H9 (cell line): ENCODE data around the gene APBB3. TPM values are rescaled to one million over a fixed set of nuclear protein-coding genes. Genes with fewer than 3 reads are reported as not detected.

Source experiments
- DNase-seq: peaks from one replicate; pipeline ENCODE4 v3.0.0-alpha.2; 2017
- H2AFZ ChIP-seq: one replicate; pipeline ENCODE4 v1.6.1; 2013; ENCODE audit warnings: mild to moderate bottlenecking, low read length, control low read depth, moderate library complexity
- H2AK5ac ChIP-seq: 2 replicates; pipeline ENCODE4 v1.6.1; 2013; ENCODE audit warnings: low read length, control low read depth, mixed read lengths; ENCODE audit not compliant: insufficient read length
- H2BK120ac ChIP-seq: one replicate; pipeline ENCODE4 v1.6.1; 2013; ENCODE audit warnings: low read depth, mild to moderate bottlenecking, low read length, control low read depth, inconsistent platforms; ENCODE audit not compliant: poor library complexity, severe bottlenecking
- H2BK12ac ChIP-seq: 2 replicates; pipeline ENCODE4 v1.6.1; 2013; ENCODE audit warnings: low read length, control low read depth, mixed read lengths, low read depth; ENCODE audit not compliant: insufficient read length
- H2BK15ac ChIP-seq: 2 replicates; pipeline ENCODE4 v1.6.1; 2013; ENCODE audit warnings: low read depth, low read length, control low read depth
- H2BK20ac ChIP-seq: one replicate; pipeline ENCODE4 v1.6.1; 2013; ENCODE audit warnings: low read depth, mild to moderate bottlenecking, low read length, control low read depth, inconsistent platforms; ENCODE audit not compliant: poor library complexity, severe bottlenecking
- H2BK5ac ChIP-seq: 2 replicates; pipeline ENCODE4 v1.6.1; 2013; ENCODE audit warnings: low read length, control low read depth, mixed read lengths; ENCODE audit not compliant: insufficient read length
- H3K14ac ChIP-seq: 2 replicates; pipeline ENCODE4 v1.6.1; 2013; ENCODE audit warnings: low read length, control low read depth; ENCODE audit not compliant: insufficient read depth
- H3K18ac ChIP-seq: 2 replicates; pipeline ENCODE4 v1.6.1; 2013; ENCODE audit warnings: low read depth, mild to moderate bottlenecking, mixed read lengths, low read length, control low read depth; ENCODE audit not compliant: insufficient read length
- H3K23ac ChIP-seq: 2 replicates; pipeline ENCODE4 v1.6.1; 2013; ENCODE audit warnings: low read length, control low read depth, mixed read lengths, low read depth; ENCODE audit not compliant: insufficient read length
- H3K23me2 ChIP-seq: 2 replicates; pipeline ENCODE4 v1.6.1; 2013; ENCODE audit warnings: low read depth, mild to moderate bottlenecking, mixed read lengths, low read length, control low read depth; ENCODE audit not compliant: insufficient read length, poor library complexity, severe bottlenecking
- H3K27ac ChIP-seq: 2 replicates; pipeline ENCODE4 v1.5.1; 2013; ENCODE audit warnings: low read length, control low read depth, mixed read lengths, low read depth; ENCODE audit not compliant: insufficient read length
- H3K27me3 ChIP-seq: 2 replicates; pipeline ENCODE4 v1.6.1; 2013; ENCODE audit warnings: low read length, control low read depth, inconsistent platforms; ENCODE audit not compliant: insufficient read depth
- H3K4ac ChIP-seq: 2 replicates; pipeline ENCODE4 v1.6.1; 2013; ENCODE audit warnings: low read depth, mild to moderate bottlenecking, control low read depth, inconsistent platforms, low read length, moderate library complexity
- H3K4me1 ChIP-seq: 2 replicates; pipeline ENCODE4 v1.6.1; 2013; ENCODE audit warnings: low read length, control low read depth, inconsistent platforms; ENCODE audit not compliant: insufficient read depth
- H3K4me2 ChIP-seq: 2 replicates; pipeline ENCODE4 v1.6.1; 2013; ENCODE audit warnings: low read length, control low read depth, mixed read lengths; ENCODE audit not compliant: insufficient read length, insufficient read depth
- H3K56ac ChIP-seq: 2 replicates; pipeline ENCODE4 v1.6.1; 2013; ENCODE audit warnings: low read depth, mild to moderate bottlenecking, mixed read lengths, low read length, control low read depth; ENCODE audit not compliant: insufficient read length
- H3K79me1 ChIP-seq: 2 replicates; pipeline ENCODE4 v1.6.1; 2013; ENCODE audit warnings: low read depth, mild to moderate bottlenecking, moderate library complexity, low read length, control low read depth, inconsistent platforms; ENCODE audit not compliant: insufficient read depth, poor library complexity, severe bottlenecking
- H3K79me2 ChIP-seq: 2 replicates; pipeline ENCODE4 v1.6.1; 2013; ENCODE audit warnings: low read length, control low read depth, inconsistent platforms; ENCODE audit not compliant: insufficient read depth
- H3K9ac ChIP-seq: 2 replicates; pipeline ENCODE4 v1.6.1; 2013; ENCODE audit warnings: low read length, control low read depth, mixed read lengths; ENCODE audit not compliant: insufficient read length; ENCODE audit errors: extremely low read depth
- H3K9me3 ChIP-seq: one replicate; pipeline ENCODE4 v1.6.1; 2013; ENCODE audit warnings: low read depth, low read length, inconsistent platforms; ENCODE audit not compliant: control insufficient read depth
- H3T11ph ChIP-seq: one replicate; pipeline ENCODE4 v1.6.1; 2013; ENCODE audit warnings: mild to moderate bottlenecking, low read length, control low read depth, inconsistent platforms
- H4K20me1 ChIP-seq: one replicate; pipeline ENCODE4 v1.6.1; 2013; ENCODE audit not compliant: control insufficient read depth, insufficient read length, insufficient read depth
- H4K5ac ChIP-seq: 2 replicates; pipeline ENCODE4 v1.6.1; 2013; ENCODE audit warnings: low read depth, mild to moderate bottlenecking, mixed read lengths, low read length, control low read depth; ENCODE audit not compliant: insufficient read length
- H4K8ac ChIP-seq: replicated peaks from 2 replicates; pipeline ENCODE4 v1.6.1; 2013; ENCODE audit warnings: low read length, control low read depth, mixed read lengths, low read depth; ENCODE audit not compliant: insufficient read length
- H4K91ac ChIP-seq: 2 replicates; pipeline ENCODE4 v1.6.1; 2013; ENCODE audit warnings: low read depth, mild to moderate bottlenecking, moderate library complexity, mixed read lengths, low read length, control low read depth; ENCODE audit not compliant: insufficient read length
- H3K27ac Mint-ChIP-seq, 3 experiments: 2 replicates in 2 of 3; 3 replicates in 1 of 3; pipeline ENCODE4 v1.8.0; 2020 to 2021; ENCODE audit warnings: mixed read lengths in 3 of 3, mild to moderate bottlenecking in 1 of 3, moderate library complexity in 1 of 3
- H3K27me3 Mint-ChIP-seq: 2 replicates; pipeline ENCODE4 v1.8.0; 2021; ENCODE audit warnings: low read depth, mild to moderate bottlenecking, moderate library complexity, mixed read lengths
- H3K36me3 Mint-ChIP-seq, 3 experiments: 2 replicates in 2 of 3; 3 replicates in 1 of 3; pipeline ENCODE4 v1.8.0; 2020 to 2021; ENCODE audit warnings: low read depth in 3 of 3, mixed read lengths in 3 of 3; ENCODE audit not compliant: insufficient read depth in 1 of 3
- H3K4me1 Mint-ChIP-seq, 2 experiments: 2 replicates each; pipeline ENCODE4 v1.8.0; 2020; ENCODE audit warnings: mixed read lengths in 2 of 2
- H3K4me3 Mint-ChIP-seq, 2 experiments: 2 replicates in 1 of 2; 3 replicates in 1 of 2; pipeline ENCODE4 v1.8.0; 2020 to 2021; ENCODE audit warnings: mild to moderate bottlenecking in 2 of 2, mixed read lengths in 2 of 2, moderate library complexity in 1 of 2
- H3K9me3 Mint-ChIP-seq, 2 experiments: 2 replicates in 1 of 2; 3 replicates in 1 of 2; pipeline ENCODE4 v1.8.0; 2020; ENCODE audit warnings: mild to moderate bottlenecking in 2 of 2, mixed read lengths in 2 of 2, moderate library complexity in 1 of 2
- CTCF ChIP-seq: fragments of 200-600 bp; sonication (generic); conservative IDR thresholded peaks from 3 replicates; pipeline ENCODE4 v1.8.0; 2021; ENCODE audit warnings: antibody characterized with exemption, mild to moderate bottlenecking
- WGBS: extraction: QIAGEN DNeasy Blood & Tissue Kit; methylation state at CpG from one replicate; pipeline ENCODE4 v1.1.7; 2013; ENCODE audit warnings: missing lambda C conversion rate, low lambda C conversion rate, mixed read lengths; ENCODE audit not compliant: insufficient read length; ENCODE audit errors: extremely low coverage; 5-methylcytosine and 5-hydroxymethylcytosine counted together
- total RNA-seq: library from RNA; stranded (reverse); gene quantifications from 2 replicates; pipeline ENCODE4 v1.2.1, GENCODE V29; 2021

Gene APBB3
- total RNA-seq, 1 experiment from 2014 or later, result 23.8 TPM

DNA sequence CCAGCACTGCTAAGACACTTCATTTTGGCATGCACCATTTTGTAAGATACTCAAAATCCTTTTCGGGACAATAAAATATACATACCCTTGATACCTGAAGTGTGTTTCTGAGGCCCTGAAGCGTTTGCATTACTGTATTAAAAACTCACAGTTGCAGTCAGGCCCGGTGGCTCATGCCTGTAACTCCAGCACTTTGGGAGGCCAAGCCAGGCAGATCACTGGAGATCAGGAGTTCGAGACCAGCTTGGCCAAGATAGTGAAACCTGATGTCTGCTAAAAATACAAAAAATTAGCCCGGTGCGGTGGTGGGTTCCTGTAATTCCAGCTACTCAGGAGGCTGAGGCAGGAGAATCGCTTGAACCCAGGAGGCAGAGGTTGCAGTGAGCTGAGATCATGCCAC lies 19.4 kb downstream of the APBB3 start:
- TF ChIP-seq CTCF, result no peak
- H3K27ac Mint-ChIP-seq, result no peak overlapping the region
- no peak overlapping the region for H2BK12ac ChIP-seq
- no peak overlapping the region for H3K27ac ChIP-seq
- no peak for DNase-seq
- H3K14ac ChIP-seq, result no peak overlapping the region
- H4K5ac ChIP-seq, result no peak overlapping the region
- H3K18ac ChIP-seq, result no peak overlapping the region
- no peak overlapping the region for H3K9ac ChIP-seq
- H2BK5ac ChIP-seq, result no peak overlapping the region
- no peak overlapping the region for H3K23ac ChIP-seq
- H3K4me1 ChIP-seq, result 0 out of 2 replicates have a peak, but pooled peaks cover 7% of the 10 kb centered on the region
- H3K27me3 Mint-ChIP-seq, result no peaks in the 10 kb centered on the region
- peaks cover 19 to 60% (median 43%) of the 10 kb centered on the region in 3 experiments; a peak in 6 of 7 replicates for H3K36me3 Mint-ChIP-seq
- WGBS, result no CpG with 5 or more reads among the region's 7 CpGs
- H2AFZ ChIP-seq, result no peak overlapping the region
- no peak overlapping the region for H2BK20ac ChIP-seq
- no peak overlapping the region for H2BK15ac ChIP-seq
- H3K23me2 ChIP-seq, result peaks cover 7% of the 10 kb centered on the region
- no peaks in the 10 kb centered on the region for H3K9me3 Mint-ChIP-seq
- H3K79me2 ChIP-seq, result no peaks in the 10 kb centered on the region
- no peak overlapping the region for H4K8ac ChIP-seq
- H3K4me3 Mint-ChIP-seq, result no peak overlapping the region
- H4K20me1 ChIP-seq, result no peaks in the 10 kb centered on the region
- H2BK120ac ChIP-seq, result no peak overlapping the region
- no peaks in the 10 kb centered on the region for H3K27me3 ChIP-seq
- H3K4ac ChIP-seq, result no peak overlapping the region
- H3K56ac ChIP-seq, result no peak overlapping the region
- peaks cover 23 to 26% of the 10 kb centered on the region in 2 experiments for H3K4me1 Mint-ChIP-seq
- no peak overlapping the region for H3K4me2 ChIP-seq
- H3K79me1 ChIP-seq, result no peaks in the 10 kb centered on the region
- H4K91ac ChIP-seq, result no peak overlapping the region
- H3T11ph ChIP-seq, result no peak overlapping the region
- no peaks in the 10 kb centered on the region for H3K9me3 ChIP-seq
- no peak overlapping the region for H2AK5ac ChIP-seq
